ENCODE results near the gene SLC4A11.

The SLC4A11 gene

GRCh38 chr20:3227936-3228749 is 10.8 kb downstream of the SLC4A11 start:
- TF ChIP-seq CTCF (IDR thresholded peaks at IDR 0.05; ENCODE audit: low read depth, low read length): no peak
- no peak for DNase-seq (ENCODE audit: extremely low read depth, low read depth)

GRCh38 chr20:3227506-3227905 is 11.5 kb downstream of the SLC4A11 start:
- DNase-seq (ENCODE audit: extremely low read depth, low read depth): no peak
- no peak for TF ChIP-seq CTCF (IDR thresholded peaks at IDR 0.05; ENCODE audit: low read depth, low read length)

GRCh38 chr20:3226864-3227263 is 12.1 kb downstream of the SLC4A11 start:
- DNase-seq (ENCODE audit: extremely low read depth, low read depth): no peak
- TF ChIP-seq CTCF (IDR thresholded peaks at IDR 0.05; ENCODE audit: low read depth, low read length): no peak

GRCh38 chr20:3226093-3226492 is 12.9 kb downstream of the SLC4A11 start:
- no peak for DNase-seq (ENCODE audit: extremely low read depth, low read depth)
- TF ChIP-seq CTCF (IDR thresholded peaks at IDR 0.05; ENCODE audit: low read depth, low read length): no peak

GRCh38 chr20:3224681-3225421 is 14.1 kb downstream of the SLC4A11 start:
- no peak for TF ChIP-seq CTCF (IDR thresholded peaks at IDR 0.05; ENCODE audit: low read depth, low read length)
- DNase-seq (ENCODE audit: extremely low read depth, low read depth): no peak

GRCh38 chr20:3223994-3224680 is 14.9 kb downstream of the SLC4A11 start:
- no peak for DNase-seq (ENCODE audit: extremely low read depth, low read depth)
- no peak for TF ChIP-seq CTCF (IDR thresholded peaks at IDR 0.05; ENCODE audit: low read depth, low read length)

GRCh38 chr20:3223651-3223993 is 15.4 kb downstream of the SLC4A11 start:
- DNase-seq (ENCODE audit: extremely low read depth, low read depth): no peak

More at GRCh38 chr20:3223651-3223993, 15.4 kb downstream of the SLC4A11 start:
- TF ChIP-seq CTCF (IDR thresholded peaks at IDR 0.05; ENCODE audit: low read depth, low read length): no peak
